ENCODE data around the gene DPAGT1. TPM values are rescaled to one million over a fixed set of nuclear protein-coding genes. Genes with fewer than 3 reads are reported as not detected.

The DPAGT1 gene
- total and polyA plus RNA-seq, 4 donors = 19.0 to 50.9 (median 33.0) TPM

DNA sequence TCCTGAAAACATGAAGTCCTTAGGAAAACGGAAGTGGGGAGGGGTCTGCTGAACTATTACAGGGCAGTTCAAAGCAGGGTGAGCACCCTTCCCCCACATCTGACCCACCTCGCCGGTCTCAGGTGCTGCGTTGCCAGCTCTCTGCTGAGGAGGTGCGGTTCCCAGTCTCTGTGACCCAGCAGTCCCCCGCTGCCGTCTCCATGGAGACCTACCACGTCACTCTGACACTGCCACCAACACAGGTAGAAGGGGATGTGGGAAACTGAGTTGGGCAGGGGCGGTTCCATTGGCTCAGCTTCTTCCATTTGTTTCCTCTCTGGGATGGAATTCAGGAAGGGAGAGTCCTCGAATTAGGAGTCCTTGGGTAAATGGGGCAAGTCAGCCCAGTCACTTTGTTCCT is 8.8 kb upstream of the DPAGT1 start:
- TF ChIP-seq, protein P1, sequence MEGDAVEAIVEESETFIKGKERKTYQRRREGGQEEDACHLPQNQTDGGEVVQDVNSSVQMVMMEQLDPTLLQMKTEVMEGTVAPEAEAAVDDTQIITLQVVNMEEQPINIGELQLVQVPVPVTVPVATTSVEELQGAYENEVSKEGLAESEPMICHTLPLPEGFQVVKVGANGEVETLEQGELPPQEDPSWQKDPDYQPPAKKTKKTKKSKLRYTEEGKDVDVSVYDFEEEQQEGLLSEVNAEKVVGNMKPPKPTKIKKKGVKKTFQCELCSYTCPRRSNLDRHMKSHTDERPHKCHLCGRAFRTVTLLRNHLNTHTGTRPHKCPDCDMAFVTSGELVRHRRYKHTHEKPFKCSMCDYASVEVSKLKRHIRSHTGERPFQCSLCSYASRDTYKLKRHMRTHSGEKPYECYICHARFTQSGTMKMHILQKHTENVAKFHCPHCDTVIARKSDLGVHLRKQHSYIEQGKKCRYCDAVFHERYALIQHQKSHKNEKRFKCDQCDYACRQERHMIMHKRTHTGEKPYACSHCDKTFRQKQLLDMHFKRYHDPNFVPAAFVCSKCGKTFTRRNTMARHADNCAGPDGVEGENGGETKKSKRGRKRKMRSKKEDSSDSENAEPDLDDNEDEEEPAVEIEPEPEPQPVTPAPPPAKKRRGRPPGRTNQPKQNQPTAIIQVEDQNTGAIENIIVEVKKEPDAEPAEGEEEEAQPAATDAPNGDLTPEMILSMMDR (IDR thresholded peaks at IDR 0.05; ENCODE audit: control extremely low read depth, extremely low read depth) = no peak
- peaks cover 0 to 19% (median 16%) of the 10 kb centered on the region in 5 donors for H3K4me1 ChIP-seq (ENCODE audit: control insufficient read depth in 5 of 5, insufficient read depth in 5 of 5, low read length in 5 of 5)
- no peak for ATAC-seq (ENCODE audit: insufficient read depth, low FRiP score)

DNA sequence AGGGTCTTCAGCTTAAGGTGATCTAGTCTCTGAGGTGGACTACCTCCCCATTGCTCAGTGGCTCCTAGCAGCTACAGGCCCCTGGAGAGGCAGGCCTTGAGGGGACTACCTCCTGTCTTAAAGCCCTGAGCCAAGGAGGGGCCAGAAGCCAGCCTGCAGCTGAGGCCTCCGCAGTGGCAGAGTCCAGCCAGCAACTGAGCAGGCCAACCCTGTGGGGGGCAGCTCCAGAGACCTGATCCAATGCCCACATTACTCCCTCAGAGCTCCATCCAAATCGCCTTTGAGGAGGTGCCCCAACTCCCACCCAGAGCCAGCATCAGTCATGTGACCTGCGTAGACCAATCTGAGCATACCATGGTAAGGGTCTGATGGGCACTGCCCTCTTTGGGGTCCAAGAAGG is 8.2 kb upstream of the DPAGT1 start:
- TF ChIP-seq, protein P1 (IDR thresholded peaks at IDR 0.05; ENCODE audit: control extremely low read depth, extremely low read depth) = no peak
- Histone ChIP-seq H3K4me1 (ENCODE audit: control insufficient read depth in 5 of 5, insufficient read depth in 5 of 5, low read length in 5 of 5) (peaks cover 0 to 19% (median 16%) of the 10 kb centered on the region in 5 donors), H3K9me3 (ENCODE audit: control insufficient read depth in 4 of 4, insufficient read depth in 3 of 4, low read length in 3 of 4) (no peaks in the 10 kb centered on the region), H3K27ac (ENCODE audit: low read depth in 1 of 2, low read length in 1 of 2) (no peak overlapping the region), H3K27me3 (ENCODE audit: control insufficient read depth in 3 of 3, insufficient read depth in 3 of 3, low read length in 2 of 3) (no peaks in the 10 kb centered on the region), H3K9ac (ENCODE audit: insufficient read depth in 1 of 2, low read length in 2 of 2) (no peak overlapping the region), H3K36me3 (ENCODE audit: control insufficient read depth in 4 of 4, insufficient read depth in 4 of 4, low read length in 4 of 4) (peaks cover 0 to 39% (median 5%) of the 10 kb centered on the region in 4 donors), H3K4me3 (no peak overlapping the region)
- ATAC-seq (ENCODE audit: insufficient read depth, low FRiP score) (no peak), DNase-seq (no peak)
- 90 to 93% methylated on average over 3 of the region's 3 CpGs for WGBS, 2 donors

More for the DNA sequence above, 8.8 kb upstream of the DPAGT1 start:
- no peak for DNase-seq
- H3K9ac ChIP-seq (ENCODE audit: insufficient read depth in 1 of 2, low read length in 2 of 2) = no peak overlapping the region
- H3K27ac ChIP-seq (ENCODE audit: low read depth in 1 of 2, low read length in 1 of 2) = no peak overlapping the region
- no peak overlapping the region for H3K4me3 ChIP-seq
- 86 to 91% methylated on average over 10 of the region's 10 CpGs for WGBS, 2 donors
- H3K36me3 ChIP-seq (ENCODE audit: control insufficient read depth in 4 of 4, insufficient read depth in 4 of 4, low read length in 4 of 4) = peaks cover 0 to 39% (median 5%) of the 10 kb centered on the region in 4 donors
- H3K27me3 ChIP-seq (ENCODE audit: control insufficient read depth in 3 of 3, insufficient read depth in 3 of 3, low read length in 2 of 3) = no peaks in the 10 kb centered on the region
- no peaks in the 10 kb centered on the region for H3K9me3 ChIP-seq (ENCODE audit: control insufficient read depth in 4 of 4, insufficient read depth in 3 of 4, low read length in 3 of 4)

DNA sequence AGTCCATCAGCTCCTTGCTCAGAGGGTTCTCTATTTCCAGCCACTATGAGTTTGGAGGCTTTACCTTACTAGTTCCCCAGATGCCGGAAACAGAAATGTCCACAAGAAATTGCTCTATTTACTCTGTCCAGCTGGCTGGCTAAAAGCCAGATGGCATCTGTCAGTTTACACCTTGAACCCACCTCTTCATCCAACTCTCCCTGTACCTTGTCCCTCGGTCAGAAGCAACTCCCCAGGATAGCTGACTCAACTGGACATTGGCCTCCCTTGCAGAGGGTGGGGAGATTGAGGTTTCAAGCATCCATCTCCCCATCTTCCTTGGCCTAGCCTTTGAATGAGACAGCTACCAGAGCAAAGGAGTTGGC is 7.2 kb upstream of the DPAGT1 start:
- TF ChIP-seq, protein P1 (IDR thresholded peaks at IDR 0.05; ENCODE audit: control extremely low read depth, extremely low read depth) = no peak
- H3K4me3 ChIP-seq = no peak overlapping the region
- DNase-seq (no peak), ATAC-seq (ENCODE audit: insufficient read depth, low FRiP score) (no peak)
- peak overlapping the region in 1 of 2 donors; percentile 56 for H3K27ac ChIP-seq (ENCODE audit: low read depth in 1 of 2, low read length in 1 of 2)
- H3K27me3 ChIP-seq (ENCODE audit: control insufficient read depth in 3 of 3, insufficient read depth in 3 of 3, low read length in 2 of 3) = no peaks in the 10 kb centered on the region
- peaks cover 0 to 33% (median 4%) of the 10 kb centered on the region in 4 donors for H3K36me3 ChIP-seq (ENCODE audit: control insufficient read depth in 4 of 4, insufficient read depth in 4 of 4, low read length in 4 of 4)
- no peak overlapping the region for H3K9ac ChIP-seq (ENCODE audit: insufficient read depth in 1 of 2, low read length in 2 of 2)
- WGBS, 2 donors = 60 to 75% methylated on average over 2 of the region's 2 CpGs
- H3K4me1 ChIP-seq (ENCODE audit: control insufficient read depth in 5 of 5, insufficient read depth in 5 of 5, low read length in 5 of 5) = peaks cover 0 to 19% (median 16%) of the 10 kb centered on the region in 5 donors
- peaks cover 0 to 2% (median 0%) of the 10 kb centered on the region in 4 donors for H3K9me3 ChIP-seq (ENCODE audit: control insufficient read depth in 4 of 4, insufficient read depth in 3 of 4, low read length in 3 of 4)

Measured in lung (tissue), 12 donors.